ENCODE data around the gene MTTP. TPM values are rescaled to one million over a fixed set of nuclear protein-coding genes. Genes with fewer than 3 reads are reported as not detected.

MTTP gene
- total RNA-seq, 4 donors from 2014 or later = 8.3 to 475 (median 299) TPM

DNA sequence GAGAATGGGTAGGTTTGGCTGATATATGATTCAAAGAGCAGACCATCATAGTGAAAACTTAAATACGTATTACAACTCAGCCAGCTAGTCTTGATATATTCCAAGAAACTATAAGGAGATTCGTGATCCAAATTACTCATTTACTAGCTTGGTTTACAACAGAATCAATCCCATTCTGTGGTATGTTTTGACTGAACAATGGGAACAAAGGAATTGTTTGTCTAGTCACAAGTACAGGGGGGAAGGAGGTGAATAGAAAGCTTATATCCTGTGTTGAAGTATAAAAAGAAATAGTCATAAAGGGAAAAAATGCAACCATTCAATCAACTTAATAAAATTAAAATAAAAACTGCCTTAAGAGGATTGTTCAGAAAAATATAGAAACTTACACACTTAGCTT, 66.1 kb downstream of the MTTP start:
- no peak overlapping the region for H3K27ac ChIP-seq
- no peak overlapping the region for H3K4me3 ChIP-seq
- H3K4me1 ChIP-seq = no peaks in the 10 kb centered on the region
- H3K36me3 ChIP-seq = no peaks in the 10 kb centered on the region
- TF ChIP-seq POLR2A (IDR thresholded peaks at IDR 0.05) = no peak
- no peaks in the 10 kb centered on the region for H3K9me3 ChIP-seq
- no peaks in the 10 kb centered on the region for H3K27me3 ChIP-seq
- DNase-seq = no peak

DNA sequence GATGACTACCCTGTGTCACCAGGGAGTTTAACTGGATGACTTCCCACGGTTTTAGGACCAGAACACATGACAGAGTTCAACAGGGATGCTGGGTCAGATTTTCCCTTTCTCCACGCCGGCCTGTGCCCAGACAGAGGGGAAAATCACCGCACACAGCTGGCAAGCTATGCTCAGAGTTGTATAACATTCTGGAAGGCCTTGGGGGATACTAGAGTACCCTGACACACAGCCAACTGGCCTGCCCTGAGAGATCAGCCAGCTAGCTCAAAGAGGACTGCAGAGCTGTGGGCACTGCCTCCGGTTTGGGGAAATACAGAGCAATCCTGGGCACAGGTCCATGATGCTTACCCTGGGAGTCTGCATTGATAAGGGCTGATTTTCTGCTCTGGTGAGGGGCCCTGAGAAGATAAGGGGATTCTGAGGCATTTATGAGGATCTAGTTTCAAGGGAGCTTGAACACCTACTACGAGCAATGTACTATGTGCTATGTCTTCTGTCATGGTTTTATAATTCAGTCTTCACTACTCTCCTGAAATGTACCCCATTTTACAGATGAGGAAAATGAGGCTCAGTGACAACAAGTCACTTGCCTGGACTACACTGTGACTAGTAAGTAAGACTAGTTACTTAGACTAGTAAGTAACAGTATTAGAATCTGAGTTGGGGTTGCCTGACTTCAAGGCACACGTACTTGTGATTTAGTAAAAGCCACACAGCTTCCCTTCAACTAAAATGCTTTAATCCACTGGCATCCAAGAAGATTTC, 68.3 kb downstream of the MTTP start:
- no peak for DNase-seq
- no peaks in the 10 kb centered on the region for H3K9me3 ChIP-seq
- H3K27ac ChIP-seq = no peak overlapping the region
- H3K36me3 ChIP-seq = no peaks in the 10 kb centered on the region
- H3K27me3 ChIP-seq = no peaks in the 10 kb centered on the region
- no peaks in the 10 kb centered on the region for H3K4me1 ChIP-seq
- no peak for TF ChIP-seq CTCF (IDR thresholded peaks at IDR 0.05)
- TF ChIP-seq POLR2A (IDR thresholded peaks at IDR 0.05) = no peak
- no peak overlapping the region for H3K4me3 ChIP-seq

- H3K27ac ChIP-seq = no peak overlapping the region
Observed at GRCh38 chr4:99644453-99644852, 69.8 kb downstream of the MTTP start.

GRCh38 chr4:99645036-99645435, 70.4 kb downstream of the MTTP start:
- Histone ChIP-seq H3K4me1 (no peaks in the 10 kb centered on the region), H3K27me3 (no peaks in the 10 kb centered on the region), H3K27ac (no peak overlapping the region), H3K36me3 (no peaks in the 10 kb centered on the region), H3K9me3 (no peaks in the 10 kb centered on the region), H3K4me3 (no peak overlapping the region)
- DNase-seq = no peak
- no peak for TF ChIP-seq POLR2A (IDR thresholded peaks at IDR 0.05)
- TF ChIP-seq CTCF (IDR thresholded peaks at IDR 0.05) = no peak

More at GRCh38 chr4:99644453-99644852, 69.8 kb downstream of the MTTP start:
- Histone ChIP-seq H3K4me1 (no peaks in the 10 kb centered on the region), H3K36me3 (no peaks in the 10 kb centered on the region), H3K9me3 (no peaks in the 10 kb centered on the region), H3K27me3 (no peaks in the 10 kb centered on the region), H3K4me3 (no peak overlapping the region)
- TF ChIP-seq CTCF (IDR thresholded peaks at IDR 0.05) (no peak), POLR2A (IDR thresholded peaks at IDR 0.05) (no peak)
- DNase-seq = no peak

- H3K36me3 ChIP-seq = no peaks in the 10 kb centered on the region
- DNase-seq = no peak
- no peaks in the 10 kb centered on the region for H3K9me3 ChIP-seq
- no peak overlapping the region for H3K4me3 ChIP-seq
- H3K27ac ChIP-seq = no peak overlapping the region
- H3K27me3 ChIP-seq = no peaks in the 10 kb centered on the region
- TF ChIP-seq POLR2A (IDR thresholded peaks at IDR 0.05) (no peak), CTCF (IDR thresholded peaks at IDR 0.05) (no peak)
- no peaks in the 10 kb centered on the region for H3K4me1 ChIP-seq
Observed at GRCh38 chr4:99645638-99646037, 71.0 kb downstream of the MTTP start.

DNA sequence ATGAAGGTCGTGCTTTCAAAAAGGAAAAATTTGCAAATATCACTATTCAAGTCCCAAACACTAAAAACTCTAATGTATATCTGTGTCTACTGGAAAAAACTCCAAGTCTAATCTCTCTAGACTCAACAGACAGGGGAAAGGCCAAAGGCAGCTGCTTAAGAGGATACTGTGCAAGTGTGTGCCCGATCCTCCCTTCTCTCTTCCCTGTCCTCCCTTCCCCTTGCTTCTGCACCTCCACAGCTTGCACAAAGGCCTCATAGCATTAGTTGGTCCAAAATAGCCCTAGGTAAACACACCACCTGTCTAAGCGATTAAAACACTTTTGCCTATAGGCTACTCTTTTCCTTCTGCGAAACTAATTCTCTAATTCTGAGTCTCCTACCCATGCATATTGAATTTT, 72.4 kb downstream of the MTTP start:
- H3K9me3 ChIP-seq = no peaks in the 10 kb centered on the region
- H3K4me1 ChIP-seq = no peaks in the 10 kb centered on the region
- H3K27ac ChIP-seq = no peak overlapping the region
- H3K4me3 ChIP-seq = no peak overlapping the region
- no peak for TF ChIP-seq CTCF (IDR thresholded peaks at IDR 0.05)
- no peak for TF ChIP-seq POLR2A (IDR thresholded peaks at IDR 0.05)
- no peaks in the 10 kb centered on the region for H3K36me3 ChIP-seq
- no peak for DNase-seq
- H3K27me3 ChIP-seq = no peaks in the 10 kb centered on the region
